ENCODE results near the gene MAP3K15.

MAP3K15 gene, protein sequence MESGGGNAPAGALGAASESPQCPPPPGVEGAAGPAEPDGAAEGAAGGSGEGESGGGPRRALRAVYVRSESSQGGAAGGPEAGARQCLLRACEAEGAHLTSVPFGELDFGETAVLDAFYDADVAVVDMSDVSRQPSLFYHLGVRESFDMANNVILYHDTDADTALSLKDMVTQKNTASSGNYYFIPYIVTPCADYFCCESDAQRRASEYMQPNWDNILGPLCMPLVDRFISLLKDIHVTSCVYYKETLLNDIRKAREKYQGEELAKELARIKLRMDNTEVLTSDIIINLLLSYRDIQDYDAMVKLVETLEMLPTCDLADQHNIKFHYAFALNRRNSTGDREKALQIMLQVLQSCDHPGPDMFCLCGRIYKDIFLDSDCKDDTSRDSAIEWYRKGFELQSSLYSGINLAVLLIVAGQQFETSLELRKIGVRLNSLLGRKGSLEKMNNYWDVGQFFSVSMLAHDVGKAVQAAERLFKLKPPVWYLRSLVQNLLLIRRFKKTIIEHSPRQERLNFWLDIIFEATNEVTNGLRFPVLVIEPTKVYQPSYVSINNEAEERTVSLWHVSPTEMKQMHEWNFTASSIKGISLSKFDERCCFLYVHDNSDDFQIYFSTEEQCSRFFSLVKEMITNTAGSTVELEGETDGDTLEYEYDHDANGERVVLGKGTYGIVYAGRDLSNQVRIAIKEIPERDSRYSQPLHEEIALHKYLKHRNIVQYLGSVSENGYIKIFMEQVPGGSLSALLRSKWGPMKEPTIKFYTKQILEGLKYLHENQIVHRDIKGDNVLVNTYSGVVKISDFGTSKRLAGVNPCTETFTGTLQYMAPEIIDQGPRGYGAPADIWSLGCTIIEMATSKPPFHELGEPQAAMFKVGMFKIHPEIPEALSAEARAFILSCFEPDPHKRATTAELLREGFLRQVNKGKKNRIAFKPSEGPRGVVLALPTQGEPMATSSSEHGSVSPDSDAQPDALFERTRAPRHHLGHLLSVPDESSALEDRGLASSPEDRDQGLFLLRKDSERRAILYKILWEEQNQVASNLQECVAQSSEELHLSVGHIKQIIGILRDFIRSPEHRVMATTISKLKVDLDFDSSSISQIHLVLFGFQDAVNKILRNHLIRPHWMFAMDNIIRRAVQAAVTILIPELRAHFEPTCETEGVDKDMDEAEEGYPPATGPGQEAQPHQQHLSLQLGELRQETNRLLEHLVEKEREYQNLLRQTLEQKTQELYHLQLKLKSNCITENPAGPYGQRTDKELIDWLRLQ (N-terminal part only)

DNA sequence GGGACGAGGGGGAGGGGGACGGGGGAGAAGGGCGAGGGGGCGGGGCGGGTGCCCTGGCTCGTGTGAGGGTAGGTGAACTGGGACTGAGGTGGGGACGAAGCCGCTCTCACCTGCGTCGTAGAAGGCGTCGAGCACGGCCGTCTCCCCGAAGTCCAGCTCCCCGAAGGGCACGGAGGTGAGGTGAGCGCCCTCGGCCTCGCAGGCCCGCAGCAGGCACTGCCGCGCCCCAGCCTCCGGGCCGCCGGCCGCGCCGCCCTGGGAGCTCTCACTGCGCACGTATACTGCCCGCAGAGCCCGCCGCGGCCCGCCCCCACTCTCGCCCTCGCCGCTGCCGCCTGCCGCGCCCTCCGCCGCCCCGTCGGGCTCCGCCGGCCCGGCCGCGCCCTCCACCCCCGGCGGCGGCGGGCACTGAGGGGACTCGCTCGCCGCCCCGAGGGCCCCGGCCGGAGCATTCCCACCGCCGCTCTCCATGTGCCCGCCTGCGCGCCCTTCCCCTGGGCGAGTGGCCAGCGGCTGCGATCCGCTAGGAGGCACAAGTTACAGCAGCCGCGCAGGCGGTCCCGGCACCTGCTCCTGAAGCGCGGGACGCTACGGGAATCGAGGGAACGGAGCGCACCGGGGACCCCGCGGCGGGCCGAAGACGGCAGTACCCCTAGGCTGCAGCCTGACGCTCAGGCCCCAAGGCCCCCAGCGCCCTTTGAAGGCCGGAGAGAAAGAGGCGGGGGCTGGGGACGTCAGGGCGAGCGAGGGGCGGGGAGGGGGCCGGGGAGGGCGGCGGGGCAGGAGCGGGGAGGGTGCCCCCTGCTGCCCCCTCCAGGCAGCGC is at the start of gene MAP3K15:
MAP3K15 (minus strand) TSS at position 718 of the 824 bp plus-strand sequence; CDS start at position 471, 247 bp downstream.
- peak in 1 of 2 donors; percentile 1 for DNase-seq (ENCODE audit: low read depth in 2 of 2)

DNA sequence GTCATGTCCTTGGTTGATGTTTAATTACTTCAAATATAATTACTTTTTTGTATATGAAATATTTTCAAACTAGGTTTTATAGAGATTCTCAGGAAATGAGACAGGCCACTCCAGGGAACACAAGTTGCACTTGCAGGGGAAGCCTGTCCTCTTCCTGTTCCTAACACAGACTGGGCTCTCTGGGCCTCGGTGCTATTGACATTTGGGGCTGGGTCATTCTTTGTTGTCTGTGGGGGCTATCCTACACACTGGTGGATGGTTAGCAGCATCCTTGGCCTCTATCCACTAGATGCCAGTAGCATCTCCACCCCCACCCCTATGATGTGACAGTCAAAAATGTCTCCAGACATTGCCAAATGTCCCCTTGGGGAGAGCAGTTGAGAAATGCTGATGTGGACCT is 49.3 kb upstream of the MAP3K15 start:
- DNase-seq (ENCODE audit: low read depth in 2 of 2) = no peak

DNA sequence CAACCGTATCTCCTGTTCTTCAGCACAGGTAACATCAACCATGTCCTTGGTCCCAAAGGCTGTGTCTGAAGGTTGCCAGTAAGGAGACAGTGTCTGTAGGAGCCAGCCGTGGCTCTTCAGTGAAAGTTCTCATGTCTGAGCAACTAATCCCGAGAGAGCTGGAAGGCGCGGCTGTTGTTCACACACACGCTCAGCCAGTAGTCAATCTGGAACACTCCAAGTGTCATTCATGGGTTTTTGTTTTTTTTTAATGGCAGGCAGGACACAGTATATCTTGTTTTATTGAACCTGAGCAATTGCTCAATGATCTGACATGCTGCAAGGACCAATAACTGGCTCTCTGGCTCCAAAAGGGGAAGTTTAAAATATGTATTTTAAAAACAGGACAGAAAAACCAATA is 48.4 kb upstream of the MAP3K15 start:
- DNase-seq (ENCODE audit: low read depth in 2 of 2) = no peak

DNA sequence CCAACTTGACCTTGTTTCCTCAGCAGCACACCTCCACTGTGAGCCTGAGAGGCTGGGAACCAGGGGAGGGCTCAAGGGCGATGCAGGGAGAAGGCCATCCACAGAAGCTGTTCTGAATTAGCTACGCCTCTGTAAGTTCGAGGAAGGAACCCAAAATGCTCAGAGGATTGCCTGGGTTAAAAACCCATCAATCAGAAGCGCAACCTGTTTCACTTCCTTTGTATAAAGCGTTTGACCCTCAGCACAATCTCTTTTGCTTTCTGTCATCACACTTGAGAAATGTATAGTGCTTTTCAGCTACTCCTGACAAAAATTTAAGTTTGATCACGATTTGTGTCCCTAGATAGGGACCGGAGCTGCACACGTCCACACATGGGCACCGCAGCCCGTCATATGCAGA is 48.0 kb upstream of the MAP3K15 start:
- no peak for DNase-seq (ENCODE audit: low read depth in 2 of 2)

DNA sequence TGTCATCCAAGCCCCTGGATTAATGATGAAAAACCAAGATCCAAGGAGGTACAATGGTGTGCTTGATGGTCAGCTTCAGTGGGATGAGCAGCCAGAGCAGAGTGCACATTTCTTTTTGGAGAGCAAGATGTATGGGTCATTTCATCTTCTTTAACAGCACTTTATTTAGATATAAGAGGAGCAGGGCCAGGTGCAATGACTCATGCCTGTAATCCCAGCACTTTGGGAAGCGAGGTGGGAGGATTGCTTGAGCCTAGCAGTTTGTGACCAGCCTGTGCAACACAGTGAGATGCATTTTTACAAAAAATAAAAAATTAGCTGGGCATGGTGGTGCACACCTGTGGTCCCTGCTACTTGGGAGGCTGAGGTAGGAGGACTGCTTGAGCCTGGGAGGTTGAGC is 45.3 kb upstream of the MAP3K15 start:
- no peak for DNase-seq (ENCODE audit: low read depth in 2 of 2)

DNA sequence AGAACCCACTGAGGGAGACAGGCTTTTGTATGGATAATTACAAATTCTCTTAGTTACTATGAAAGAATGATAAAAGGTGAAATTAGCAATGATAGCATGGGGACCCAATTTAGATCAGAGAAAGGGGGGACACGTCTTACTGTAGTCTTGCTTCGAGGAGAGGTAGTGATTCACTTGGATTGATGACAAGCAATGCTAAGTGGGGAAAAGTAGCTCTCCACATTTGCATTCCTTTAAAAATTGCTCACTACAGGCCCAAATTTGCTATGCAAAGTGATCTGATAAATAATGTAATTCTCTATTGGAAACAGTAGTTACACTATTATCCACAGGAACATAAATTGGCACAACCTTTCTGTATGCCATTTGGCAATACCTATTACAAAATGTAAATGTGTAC is 42.5 kb upstream of the MAP3K15 start:
- DNase-seq (ENCODE audit: low read depth in 2 of 2) = no peak

DNA sequence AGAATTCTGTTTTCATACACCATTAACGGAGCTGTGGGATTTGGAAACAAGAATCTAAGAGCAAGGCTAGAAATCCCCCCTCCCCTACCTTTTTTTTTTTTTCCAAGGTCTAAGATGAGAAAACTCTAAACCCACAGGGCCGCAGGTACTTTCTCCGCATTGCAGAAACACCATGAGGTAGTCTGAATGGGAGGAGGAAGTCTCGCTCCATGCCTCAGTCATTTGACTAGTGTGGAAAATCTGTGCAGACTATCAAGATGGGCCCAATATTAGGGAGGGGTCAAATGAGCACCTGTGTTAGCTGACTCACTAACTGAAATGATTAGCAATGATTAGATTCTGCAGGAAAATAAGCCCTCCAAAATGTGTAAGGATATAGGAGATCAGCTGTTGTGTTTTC is 40.9 kb upstream of the MAP3K15 start:
- DNase-seq (ENCODE audit: low read depth in 2 of 2) = no peak

DNA sequence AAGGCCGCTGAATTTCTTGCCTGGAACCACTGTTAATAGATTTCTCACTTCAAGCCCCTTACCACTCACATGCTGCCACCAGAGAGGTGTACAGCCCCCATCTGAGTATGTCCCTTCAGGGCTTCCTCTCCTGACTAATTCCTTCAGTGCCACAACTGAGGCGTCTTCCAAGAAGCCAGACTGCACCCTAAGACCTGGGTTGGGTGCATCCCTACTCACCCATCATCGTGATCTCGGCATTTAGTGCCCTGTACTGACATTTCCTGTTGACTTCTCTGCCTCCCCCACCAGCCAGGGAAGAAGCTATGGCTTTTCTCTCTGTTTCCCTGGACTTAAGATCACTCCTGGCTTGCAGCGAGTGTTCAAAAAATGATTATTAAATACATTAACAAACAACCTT is 40.4 kb upstream of the MAP3K15 start:
- DNase-seq (ENCODE audit: low read depth in 2 of 2) = no peak

DNA sequence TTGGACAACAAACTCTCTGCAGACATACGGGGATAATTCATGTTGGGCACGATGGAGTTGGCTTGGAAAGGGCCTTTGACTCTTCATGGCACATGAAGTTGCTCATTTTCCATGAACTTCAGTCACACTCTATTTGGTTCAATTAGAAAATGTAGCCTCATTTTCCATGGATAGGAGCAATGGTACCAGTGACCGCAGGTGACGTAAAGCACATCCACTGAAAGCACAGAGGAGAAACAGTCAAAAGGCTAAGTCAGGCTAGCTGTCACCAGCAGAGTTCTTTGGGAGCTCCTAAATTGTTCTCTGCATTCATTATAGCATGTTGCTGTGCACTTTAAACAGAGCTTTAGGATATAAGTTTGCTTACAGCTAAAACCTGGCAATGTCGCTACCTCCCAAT is 39.9 kb upstream of the MAP3K15 start:
- DNase-seq (ENCODE audit: low read depth in 2 of 2) = no peak

DNA sequence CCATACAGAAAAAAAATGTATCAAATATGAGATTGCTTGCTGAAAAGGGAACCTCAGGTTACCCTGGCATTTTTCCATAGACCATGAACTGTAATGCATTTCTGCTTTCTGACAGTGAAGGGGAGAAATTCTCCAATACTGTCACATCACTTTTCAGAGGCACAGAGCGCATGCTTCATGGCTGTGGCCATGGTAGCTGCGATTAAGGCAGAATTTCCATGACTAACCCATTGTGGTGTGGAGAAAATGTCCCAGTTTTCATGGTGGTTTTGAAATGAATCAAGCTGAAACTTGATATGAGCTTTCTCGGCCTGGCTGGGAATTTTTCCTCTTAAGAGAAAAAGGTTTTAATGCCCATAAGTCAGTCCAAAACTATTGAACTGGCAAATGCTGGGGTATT is 39.5 kb upstream of the MAP3K15 start:
- DNase-seq (ENCODE audit: low read depth in 2 of 2) = no peak

DNA sequence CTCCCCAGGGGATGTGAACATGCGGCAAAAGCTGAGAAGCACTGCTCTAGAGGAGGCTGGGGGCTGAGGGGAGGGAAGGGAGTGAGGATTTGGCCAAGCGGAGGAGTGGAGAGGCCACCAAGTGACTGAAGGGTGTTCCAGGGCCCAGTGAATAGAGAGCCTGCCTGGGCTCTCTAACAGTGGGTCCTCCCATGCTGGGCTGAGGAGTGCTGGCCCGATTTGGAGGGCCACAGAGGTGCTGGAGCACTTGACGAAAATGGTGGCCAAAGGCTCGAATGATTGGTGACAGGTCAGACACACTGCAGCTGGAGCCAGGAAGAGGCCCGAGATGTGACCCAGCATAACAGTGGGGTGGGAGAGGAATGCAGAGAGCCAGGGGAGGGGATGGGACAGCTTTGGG is 37.5 kb upstream of the MAP3K15 start:
- DNase-seq (ENCODE audit: low read depth in 2 of 2) = no peak

DNA sequence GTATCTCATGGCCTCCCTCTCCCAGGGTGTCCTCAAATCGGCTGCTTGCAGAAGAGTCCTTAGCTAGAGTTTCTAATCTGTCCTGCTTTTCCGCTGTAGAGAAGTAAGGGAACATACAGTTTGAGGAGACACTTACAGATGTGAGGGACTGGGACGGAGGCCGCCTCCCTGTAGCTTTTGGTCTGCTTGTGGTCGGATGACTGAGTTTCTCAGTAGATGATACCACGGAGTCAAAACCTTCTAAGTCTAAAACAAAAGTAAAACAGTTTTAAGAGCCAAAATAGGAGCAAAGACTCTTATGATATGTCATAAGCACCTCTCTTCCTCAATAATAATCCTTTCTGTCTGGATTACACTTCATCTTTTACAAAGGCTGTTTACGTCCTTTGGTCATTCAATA is 34.5 kb upstream of the MAP3K15 start:
- DNase-seq (ENCODE audit: low read depth in 2 of 2) = no peak

DNA sequence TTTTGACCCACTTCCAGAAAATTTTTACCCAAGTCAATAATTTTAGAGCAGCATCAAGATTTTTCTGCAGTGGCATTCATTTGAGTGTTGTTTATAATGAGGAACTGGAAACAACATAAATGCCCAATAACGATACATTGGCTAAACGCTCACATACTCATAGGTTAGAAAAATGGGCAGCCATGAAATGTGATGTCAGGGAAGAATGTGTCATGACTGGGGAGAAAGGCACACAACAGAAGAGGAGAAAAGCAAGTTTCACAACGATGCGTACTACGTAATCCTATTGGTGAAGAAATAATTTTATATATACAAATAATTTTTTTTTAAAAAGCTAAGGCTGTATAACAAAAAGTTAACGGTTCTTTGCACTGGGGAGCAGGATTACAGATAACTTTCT is 33.6 kb upstream of the MAP3K15 start:
- DNase-seq (ENCODE audit: low read depth in 2 of 2) = no peak

DNA sequence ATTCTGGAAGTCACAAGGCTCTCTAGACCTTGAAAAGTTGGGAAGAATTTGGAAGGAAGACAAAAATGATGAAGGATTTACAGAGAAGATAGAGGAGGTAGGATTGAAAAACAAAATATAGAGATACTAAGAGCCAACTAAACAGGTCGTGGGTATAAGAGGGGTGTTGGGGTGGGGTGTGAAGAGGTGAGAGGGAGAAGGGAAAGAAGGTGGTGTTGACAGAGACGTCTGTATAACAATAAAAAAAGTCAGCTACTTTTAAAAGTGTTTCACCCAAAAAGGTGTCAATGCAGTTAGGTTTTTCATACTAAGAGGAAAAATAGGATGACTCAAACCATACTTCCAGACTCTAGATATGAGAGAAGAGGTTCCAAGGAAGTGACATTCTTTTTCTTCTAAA is 33.0 kb upstream of the MAP3K15 start:
- no peak for DNase-seq (ENCODE audit: low read depth in 2 of 2)

DNA sequence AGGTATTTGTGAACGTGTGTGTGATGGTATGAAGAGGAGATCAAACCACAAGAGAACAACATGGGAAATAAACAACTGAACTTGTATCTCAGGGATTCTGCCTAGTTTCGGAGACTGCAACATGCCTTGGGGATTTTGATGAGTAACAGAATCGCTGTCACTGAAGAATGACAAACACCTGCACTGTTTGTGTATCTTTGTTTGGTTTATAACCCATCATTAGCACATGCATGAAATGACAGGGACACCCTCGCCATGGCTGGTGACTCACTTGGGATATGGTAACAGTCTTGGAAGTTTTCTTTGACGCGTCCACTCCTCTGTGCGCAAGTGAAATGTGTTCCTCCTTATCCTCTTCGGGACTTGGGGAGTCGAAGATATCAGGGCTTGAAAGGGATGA is 30.3 kb upstream of the MAP3K15 start:
- DNase-seq (ENCODE audit: low read depth in 2 of 2) = no peak

DNA sequence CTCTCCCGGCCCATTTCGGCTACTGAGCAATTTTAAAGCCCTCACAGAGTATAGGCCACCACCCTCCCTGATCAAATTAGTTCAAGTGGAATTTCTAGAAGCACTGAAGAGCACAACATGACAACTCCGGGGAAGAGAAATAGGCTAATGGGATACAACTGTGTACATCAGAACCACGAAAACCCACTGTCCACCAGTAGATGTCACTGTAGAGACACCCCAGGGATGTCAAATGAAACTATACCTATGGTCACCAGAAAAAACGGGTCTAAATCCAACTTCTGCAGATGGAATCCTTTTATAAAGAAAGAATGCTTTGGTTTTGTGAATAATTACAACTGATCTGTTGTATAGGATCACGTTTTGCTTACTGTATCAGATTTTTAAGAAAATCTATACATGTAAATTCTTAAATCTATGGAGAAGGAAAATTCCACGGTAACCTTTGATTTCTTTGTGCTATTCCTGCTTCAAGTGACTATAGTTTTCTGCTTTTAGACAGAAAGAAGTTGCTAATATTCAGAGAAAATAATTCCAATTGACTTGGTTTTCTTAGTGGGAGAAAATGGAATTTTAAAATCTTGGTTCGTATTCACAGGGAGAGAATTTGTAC is 29.5 kb upstream of the MAP3K15 start:
- DNase-seq (ENCODE audit: low read depth in 2 of 2) = no peak

DNA sequence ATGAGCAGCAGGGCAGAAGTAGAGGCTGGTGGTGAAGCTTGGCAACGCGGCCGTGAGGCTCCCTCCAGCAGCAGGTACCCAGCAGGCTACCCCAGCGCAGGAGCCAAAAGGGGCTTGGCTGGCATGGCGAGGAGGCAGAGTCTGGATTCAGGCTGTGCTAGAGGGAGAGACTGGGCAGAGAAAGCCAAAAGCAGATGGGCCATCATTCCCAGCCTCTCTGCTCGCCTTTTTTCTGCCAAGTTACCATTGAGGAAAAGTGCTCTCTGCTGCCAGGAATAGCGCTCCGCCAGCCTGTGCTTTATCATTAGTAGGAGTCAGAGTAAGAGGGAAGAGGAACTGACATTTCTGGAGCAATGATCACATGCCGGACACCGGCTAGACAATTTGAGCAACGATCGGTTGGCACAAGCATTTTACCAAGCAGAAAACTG is 28.7 kb upstream of the MAP3K15 start:
- no peak for DNase-seq (ENCODE audit: low read depth in 2 of 2)

DNA sequence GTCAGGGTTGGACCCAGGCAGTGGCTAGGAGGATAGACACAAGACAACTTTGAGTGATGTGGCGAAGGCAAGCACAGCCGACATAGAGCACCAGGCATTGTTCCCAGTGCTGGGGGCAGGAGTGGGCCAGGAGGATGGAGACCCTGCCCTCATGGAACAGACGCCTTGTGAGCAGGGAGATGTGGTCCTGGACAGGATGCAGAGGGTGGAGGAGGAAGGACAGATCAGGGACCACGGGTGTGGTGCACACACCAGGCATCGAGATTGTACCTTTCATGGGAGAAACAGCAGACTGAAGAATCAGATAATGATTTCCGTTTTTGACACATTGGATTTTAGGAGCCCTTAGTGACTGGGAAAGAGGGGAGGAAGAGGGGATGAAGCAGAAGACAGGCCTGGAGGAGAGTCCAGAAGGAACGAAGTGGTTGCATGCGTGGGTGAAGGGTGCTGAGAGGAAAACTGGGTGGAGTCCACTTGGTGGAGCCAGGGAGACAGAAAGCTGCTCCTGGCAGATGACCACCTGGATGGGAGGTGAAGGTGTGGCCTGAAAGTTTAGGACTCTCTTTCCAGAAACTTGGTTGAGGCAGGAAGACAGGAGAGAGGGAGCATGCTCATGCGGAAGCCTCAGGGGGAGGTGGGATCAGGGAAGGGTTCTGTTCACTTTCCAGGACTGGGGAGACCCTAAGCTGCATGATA is 27.9 kb upstream of the MAP3K15 start:
- DNase-seq (ENCODE audit: low read depth in 2 of 2) = no peak

DNA sequence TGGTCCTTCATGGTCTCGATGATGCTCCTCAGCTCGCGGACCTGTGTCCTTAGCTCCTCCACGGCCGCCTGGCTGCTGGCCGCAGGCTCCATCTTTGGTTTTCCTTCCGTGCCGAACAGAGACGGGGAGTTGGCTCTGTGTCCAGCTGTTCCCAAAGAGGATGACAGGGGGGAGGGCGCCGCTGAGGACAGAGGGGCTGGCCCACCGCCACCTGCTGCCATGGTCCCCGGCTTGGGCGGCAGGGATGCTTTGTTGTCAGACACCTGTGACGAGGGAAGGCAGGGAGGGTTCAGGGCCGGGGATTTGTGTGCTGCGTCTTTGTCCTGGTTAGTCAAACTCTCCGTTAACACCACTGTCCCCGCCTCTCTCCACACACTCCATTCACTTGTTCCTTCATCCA is 26.6 kb upstream of the MAP3K15 start:
- no peak for DNase-seq (ENCODE audit: low read depth in 2 of 2)

DNA sequence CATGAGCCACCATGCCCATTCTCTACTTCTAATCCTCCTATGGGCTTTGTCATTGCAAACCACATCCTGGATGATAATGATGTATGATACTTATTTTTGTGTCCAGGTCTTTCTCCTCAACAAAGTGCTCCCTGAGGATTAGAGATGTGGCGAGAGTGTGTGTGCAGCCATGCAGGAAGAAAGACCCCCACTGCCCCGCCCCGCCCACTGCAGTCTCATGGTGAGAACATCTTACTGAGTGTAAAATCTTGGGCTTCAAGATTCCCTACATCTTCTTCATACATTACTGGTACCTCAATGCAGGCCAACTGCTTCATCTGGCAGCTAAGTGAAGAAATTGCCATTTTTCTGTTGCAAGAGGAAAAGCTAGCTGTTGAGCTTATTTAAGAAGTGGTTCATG is 25.9 kb upstream of the MAP3K15 start:
- no peak for DNase-seq (ENCODE audit: low read depth in 2 of 2)
